Cardiac muscle cell (in vitro differentiated cells and primary cell): ENCODE results near the gene DCPS. TPM values are rescaled to one million over a fixed set of nuclear protein-coding genes. Genes with fewer than 3 reads are reported as not detected.

Experiments used
- DNase-seq, 2 donors: peaks; one replicate each; pipeline versions ENCODE4 v3.0.0 to v3.0.0-alpha.2; 2010 to 2017; ENCODE audit warnings: low read depth in 1 of 2, low spot score in 1 of 2
- H3K27ac ChIP-seq: fragments of 200-600 bp; sonication (generic); 2 replicates; pipeline ENCODE4 v1.5.1; 2016
- H3K27me3 ChIP-seq: fragments of 200-600 bp; sonication (generic); 2 replicates; pipeline ENCODE4 v1.6.0; 2016; ENCODE audit warnings: control low read depth
- H3K36me3 ChIP-seq: fragments of 200-600 bp; sonication (generic); 2 replicates; pipeline ENCODE4 v1.5.1; 2016; ENCODE audit warnings: control low read depth
- H3K4me1 ChIP-seq: fragments of 200-600 bp; sonication (generic); 2 replicates; pipeline ENCODE4 v1.8.1; 2017; ENCODE audit warnings: low read depth, mild to moderate bottlenecking, mixed run types
- H3K4me3 ChIP-seq: fragments of 200-600 bp; sonication (generic); 2 replicates; pipeline ENCODE4 v1.5.1; 2016; ENCODE audit warnings: mild to moderate bottlenecking
- H3K9me3 ChIP-seq: fragments of 200-600 bp; sonication (generic); 2 replicates; pipeline ENCODE4 v1.5.1; 2017; ENCODE audit warnings: low read depth, mild to moderate bottlenecking, control low read depth
- polyA plus RNA-seq: library from polyadenylated mRNA; unstranded; fragments of >200 nt; fragmentation: Nextera tagmentation; extraction: Ambion mirVana; gene quantifications from 2 replicates; pipeline ENCODE4 v1.2.1, GENCODE V29; 2016
- total RNA-seq: library from RNA; depleted of rRNA; stranded (reverse); fragments of >200 nt; gene quantifications from 2 replicates; pipeline ENCODE4 v1.2.3, GENCODE V29; 2016
- TF ChIP-seq, protein P1 (sequence below): IDR thresholded peaks from 2 replicates; pipeline ENCODE4 v1.5.1; 2012; ENCODE audit warnings: low read depth, mild to moderate bottlenecking, low read length

DCPS gene
- total and polyA plus RNA-seq, 2 experiments from 2014 or later: 13.1 to 27.0 TPM

DNA sequence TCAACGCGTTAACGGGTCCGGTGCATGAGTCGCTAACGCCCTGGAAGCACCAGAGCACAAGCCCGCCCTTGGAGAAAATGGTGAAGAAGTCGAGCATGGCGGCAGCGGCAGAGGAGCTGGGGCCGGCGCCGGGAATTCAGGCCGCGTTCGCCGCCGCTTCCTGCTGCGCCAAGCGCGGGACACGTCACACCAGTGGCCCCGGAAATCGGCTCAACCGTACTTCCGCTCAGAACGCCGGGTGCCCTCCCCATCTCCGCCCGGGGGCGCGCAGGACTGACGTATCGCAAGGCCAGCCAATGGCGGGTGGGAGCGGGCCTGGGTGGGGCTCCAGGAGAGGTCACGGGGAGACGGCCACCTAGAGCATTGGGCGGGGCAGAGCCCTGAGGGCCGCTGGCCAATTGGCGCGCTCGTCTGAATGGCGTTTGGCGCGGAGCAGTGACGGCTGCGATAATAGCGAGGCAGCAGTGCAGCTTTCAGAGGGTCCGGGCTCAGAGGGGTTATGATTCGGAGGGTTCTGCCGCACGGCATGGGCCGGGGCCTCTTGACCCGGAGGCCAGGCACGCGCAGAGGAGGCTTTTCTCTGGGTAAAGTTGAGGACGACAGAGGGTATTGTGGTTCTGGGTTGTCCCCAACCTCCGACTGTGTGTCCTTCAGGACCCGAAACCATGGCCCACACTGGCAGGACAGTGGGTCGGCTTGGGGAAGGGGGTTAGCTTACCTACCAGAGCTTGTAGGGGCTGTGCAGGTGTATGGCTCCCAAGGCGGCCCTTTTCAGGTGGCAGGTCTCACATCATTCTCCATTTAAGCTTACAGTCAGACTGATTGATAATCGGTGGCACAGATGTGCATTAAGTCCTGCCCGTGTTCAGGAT lies 34.9 kb upstream of the DCPS start, which contains the start of the genes FOXRED1 and SRPRA:
TSS of gene FOXRED1 (plus strand) at position 447 of the 872 bp plus-strand sequence. CDS start at position 500, 53 bp downstream.
TSS of gene SRPRA (minus strand) at position 188 of the 872 bp plus-strand sequence. CDS start at position 97, 91 bp downstream.
- TF ChIP-seq, protein P1, sequence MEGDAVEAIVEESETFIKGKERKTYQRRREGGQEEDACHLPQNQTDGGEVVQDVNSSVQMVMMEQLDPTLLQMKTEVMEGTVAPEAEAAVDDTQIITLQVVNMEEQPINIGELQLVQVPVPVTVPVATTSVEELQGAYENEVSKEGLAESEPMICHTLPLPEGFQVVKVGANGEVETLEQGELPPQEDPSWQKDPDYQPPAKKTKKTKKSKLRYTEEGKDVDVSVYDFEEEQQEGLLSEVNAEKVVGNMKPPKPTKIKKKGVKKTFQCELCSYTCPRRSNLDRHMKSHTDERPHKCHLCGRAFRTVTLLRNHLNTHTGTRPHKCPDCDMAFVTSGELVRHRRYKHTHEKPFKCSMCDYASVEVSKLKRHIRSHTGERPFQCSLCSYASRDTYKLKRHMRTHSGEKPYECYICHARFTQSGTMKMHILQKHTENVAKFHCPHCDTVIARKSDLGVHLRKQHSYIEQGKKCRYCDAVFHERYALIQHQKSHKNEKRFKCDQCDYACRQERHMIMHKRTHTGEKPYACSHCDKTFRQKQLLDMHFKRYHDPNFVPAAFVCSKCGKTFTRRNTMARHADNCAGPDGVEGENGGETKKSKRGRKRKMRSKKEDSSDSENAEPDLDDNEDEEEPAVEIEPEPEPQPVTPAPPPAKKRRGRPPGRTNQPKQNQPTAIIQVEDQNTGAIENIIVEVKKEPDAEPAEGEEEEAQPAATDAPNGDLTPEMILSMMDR: no peak
- peak; percentile 99 to 100 for DNase-seq
- H3K36me3 ChIP-seq: peaks cover 39% of the 10 kb centered on the region

DNA sequence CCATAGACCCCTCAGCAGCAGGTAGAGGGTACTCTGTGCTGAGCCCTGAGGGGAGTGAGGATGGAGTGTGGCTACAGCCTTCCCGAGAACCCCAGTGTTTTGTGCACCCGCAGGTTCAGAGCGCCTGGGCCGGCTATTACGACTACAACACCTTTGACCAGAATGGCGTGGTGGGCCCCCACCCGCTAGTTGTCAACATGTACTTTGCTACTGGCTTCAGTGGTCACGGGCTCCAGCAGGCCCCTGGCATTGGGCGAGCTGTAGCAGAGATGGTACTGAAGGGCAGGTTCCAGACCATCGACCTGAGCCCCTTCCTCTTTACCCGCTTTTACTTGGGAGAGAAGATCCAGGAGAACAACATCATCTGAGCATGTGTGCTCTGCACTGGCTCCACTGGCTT lies 26.5 kb upstream of the DCPS start:
- no peaks in the 10 kb centered on the region for H3K27me3 ChIP-seq
- H3K4me1 ChIP-seq: peaks cover 16% of the 10 kb centered on the region
- no peak for DNase-seq
- no peak overlapping the region for H3K4me3 ChIP-seq
- H3K9me3 ChIP-seq: no peaks in the 10 kb centered on the region
- H3K36me3 ChIP-seq: peaks cover 15% of the 10 kb centered on the region
- no peak overlapping the region for H3K27ac ChIP-seq
- TF ChIP-seq, protein P1: no peak

More for the DNA sequence above, 34.9 kb upstream of the DCPS start, which contains the start of the genes FOXRED1 and SRPRA:
- H3K4me3 ChIP-seq: peak within 1 kb of the TSS; percentile 79
- no peaks in the 10 kb centered on the region for H3K27me3 ChIP-seq
- no peaks in the 10 kb centered on the region for H3K9me3 ChIP-seq
- peak within 1 kb of the TSS; percentile 93 for H3K27ac ChIP-seq
- H3K4me1 ChIP-seq: peaks cover 4% of the 10 kb centered on the region

DNA sequence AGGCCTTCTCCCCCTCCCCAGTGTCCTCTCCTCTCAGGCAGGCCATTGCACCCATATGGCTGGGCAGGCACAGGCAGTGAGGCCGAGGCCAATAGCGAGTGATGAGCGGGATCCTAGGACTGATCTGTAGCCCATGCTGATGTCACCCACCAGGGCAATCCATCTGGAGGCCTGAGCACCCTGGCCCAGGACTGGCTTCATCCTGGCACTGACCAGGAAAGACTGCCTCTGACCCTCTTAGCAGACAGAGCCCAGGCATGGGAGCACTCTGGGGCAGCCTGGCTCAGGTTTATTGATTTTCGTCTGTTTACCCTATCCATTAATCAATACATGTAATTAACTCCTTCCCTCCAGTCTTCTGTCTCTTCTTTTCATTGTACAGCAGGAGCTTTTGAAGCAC lies 26.1 kb upstream of the DCPS start:
- DNase-seq: no peak
- H3K4me3 ChIP-seq: no peak overlapping the region
- no peaks in the 10 kb centered on the region for H3K9me3 ChIP-seq
- peaks cover 19% of the 10 kb centered on the region for H3K4me1 ChIP-seq
- peaks cover 15% of the 10 kb centered on the region for H3K36me3 ChIP-seq
- no peak overlapping the region for H3K27ac ChIP-seq
- H3K27me3 ChIP-seq: no peaks in the 10 kb centered on the region
- TF ChIP-seq, protein P1: no peak

DNA sequence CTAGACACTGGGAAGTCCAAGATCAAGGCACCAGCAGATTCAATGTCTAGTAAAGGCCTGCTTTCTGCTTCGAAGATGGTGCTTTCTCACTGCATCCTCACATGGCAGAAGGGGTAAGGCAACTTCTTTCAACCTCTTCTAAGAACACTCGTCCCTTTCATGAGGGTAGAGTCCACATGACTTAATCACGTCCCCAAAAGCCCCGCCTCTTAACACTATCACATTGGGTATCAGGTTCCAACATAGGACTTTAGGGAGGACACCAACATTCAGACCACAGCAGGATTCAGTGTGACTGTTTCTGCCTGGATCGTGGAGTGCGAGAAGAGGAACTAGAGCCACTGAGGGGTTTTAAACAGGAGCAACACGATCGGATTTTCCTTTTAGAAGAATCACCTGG lies 24.7 kb upstream of the DCPS start:
- Histone ChIP-seq H3K36me3 (peaks cover 8% of the 10 kb centered on the region), H3K27ac (no peak overlapping the region), H3K4me3 (no peak overlapping the region), H3K9me3 (no peaks in the 10 kb centered on the region), H3K27me3 (no peaks in the 10 kb centered on the region), H3K4me1 (peaks cover 19% of the 10 kb centered on the region)
- no peak for DNase-seq
- TF ChIP-seq, protein P1: no peak

DNA sequence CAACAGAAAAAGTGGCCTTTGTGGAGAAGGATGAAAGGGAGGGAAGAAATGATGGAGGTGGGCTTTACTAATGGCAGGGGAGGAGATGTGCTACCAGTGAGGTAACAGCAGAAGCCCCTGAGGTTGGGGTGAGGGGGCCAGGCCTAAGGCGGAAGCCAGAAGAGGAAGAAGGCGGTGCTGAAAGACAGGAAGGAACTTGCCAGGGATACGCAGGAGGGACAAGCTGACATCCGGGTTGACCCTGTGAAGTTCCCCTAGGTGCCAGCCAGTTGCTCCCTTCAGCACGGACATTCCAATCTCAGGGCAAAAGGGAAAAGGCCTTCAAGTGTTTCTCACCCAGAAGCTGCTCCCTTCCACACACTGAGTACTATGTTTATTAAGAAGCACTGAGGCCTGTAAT lies 23.3 kb upstream of the DCPS start:
- TF ChIP-seq, protein P1: no peak

More for the DNA sequence above, 23.3 kb upstream of the DCPS start:
- no peaks in the 10 kb centered on the region for H3K9me3 ChIP-seq
- no peak overlapping the region for H3K4me3 ChIP-seq
- no peak for DNase-seq
- peak overlapping the region; percentile 68 for H3K27ac ChIP-seq
- H3K36me3 ChIP-seq: peaks cover 5% of the 10 kb centered on the region
- H3K4me1 ChIP-seq: peaks cover 19% of the 10 kb centered on the region
- H3K27me3 ChIP-seq: no peaks in the 10 kb centered on the region
